DND-41 (cell line): ENCODE results near the gene CLCF1.

Experiments used
- ATAC-seq: fragments of 200-7000 bp; cut with Tn5 transposase; 3 replicates; pipeline ENCODE4 v1.9.1; 2021; ENCODE audit warnings: low read depth; ENCODE audit not compliant: insufficient read depth
- DNase-seq: peaks from one replicate; pipeline ENCODE4 v3.0.0-alpha.2; 2020
- H2AFZ ChIP-seq: 2 replicates; pipeline ENCODE4 v1.6.0; 2012; ENCODE audit warnings: low read depth, low read length
- H3K27ac ChIP-seq: 2 replicates; pipeline ENCODE4 v1.5.1; 2012; ENCODE audit warnings: low read length, inconsistent platforms
- H3K27me3 ChIP-seq: fragments of 200-600 bp; sonication (generic); 2 replicates; pipeline ENCODE4 v1.6.0; 2012; ENCODE audit warnings: low read length, mild to moderate bottlenecking, inconsistent platforms; ENCODE audit not compliant: insufficient read depth, poor library complexity
- H3K36me3 ChIP-seq: 2 replicates; pipeline ENCODE4 v1.5.1; 2012; ENCODE audit warnings: low read length, inconsistent platforms; ENCODE audit not compliant: insufficient read depth
- H3K4me1 ChIP-seq: 2 replicates; pipeline ENCODE4 v1.5.1; 2012; ENCODE audit warnings: mild to moderate bottlenecking, low read length; ENCODE audit not compliant: insufficient read depth
- H3K4me2 ChIP-seq: 2 replicates; pipeline ENCODE4 v1.6.0; 2012; ENCODE audit warnings: mild to moderate bottlenecking, moderate library complexity, low read length, inconsistent platforms; ENCODE audit not compliant: insufficient read depth
- H3K4me3 ChIP-seq, 2 experiments: fragments of 200-600 bp in 1 of 2; shearing (Covaris generic) in 1 of 2; 2 replicates each; pipeline ENCODE4 v1.5.1; 2012 to 2016; ENCODE audit warnings: inconsistent platforms in 2 of 2, low read length in 2 of 2, mild to moderate bottlenecking in 2 of 2, low read depth in 1 of 2, moderate library complexity in 1 of 2
- H3K79me2 ChIP-seq: 2 replicates; pipeline ENCODE4 v1.6.0; 2012; ENCODE audit warnings: low read length, inconsistent platforms; ENCODE audit not compliant: insufficient read depth
- H3K9ac ChIP-seq: 2 replicates; pipeline ENCODE4 v1.6.0; 2012; ENCODE audit warnings: low read depth, mild to moderate bottlenecking, inconsistent platforms, low read length, moderate library complexity
- H3K9me3 ChIP-seq: 2 replicates; pipeline ENCODE4 v1.5.1; 2012; ENCODE audit warnings: low read length, moderate library complexity, mild to moderate bottlenecking, inconsistent platforms; ENCODE audit not compliant: insufficient read depth, severe bottlenecking
- H4K20me1 ChIP-seq: 2 replicates; pipeline ENCODE4 v1.6.0; 2012; ENCODE audit warnings: low read length; ENCODE audit not compliant: insufficient read depth
- CTCF ChIP-seq: IDR thresholded peaks from 2 replicates; pipeline ENCODE4 v1.5.1; 2012; ENCODE audit warnings: borderline replicate concordance, low read length, moderate library complexity, mild to moderate bottlenecking; ENCODE audit not compliant: poor library complexity, severe bottlenecking; ENCODE audit errors: extremely low read depth
- EZH2 ChIP-seq: IDR thresholded peaks from 3 replicates; pipeline ENCODE4 v1.6.1; 2012; ENCODE audit warnings: borderline replicate concordance, low read depth, mild to moderate bottlenecking, moderate library complexity, low read length, inconsistent platforms; ENCODE audit not compliant: severe bottlenecking

The CLCF1 gene

GRCh38 chr11:67411785-67412152, 38.4 kb upstream of the CLCF1 start:
- H2AFZ ChIP-seq, result no peak overlapping the region
- no peaks in the 10 kb centered on the region; the same call in 1 of the 2 replicates for H4K20me1 ChIP-seq
- H3K4me2 ChIP-seq, result no peak overlapping the region
- TF ChIP-seq EZH2, result no peak
- no peak for TF ChIP-seq CTCF
- H3K9me3 ChIP-seq, result no peaks in the 10 kb centered on the region
- DNase-seq, result peak; percentile 26
- peak overlapping the region; percentile 89 for H3K27ac ChIP-seq
- H3K4me3 ChIP-seq, result no peak overlapping the region
- H3K27me3 ChIP-seq, result no peaks in the 10 kb centered on the region
- no peak for ATAC-seq
- peaks cover 77% of the 10 kb centered on the region for H3K4me1 ChIP-seq
- H3K36me3 ChIP-seq, result peaks cover 13% of the 10 kb centered on the region
- H3K79me2 ChIP-seq, result peaks cover 22% of the 10 kb centered on the region
- 0 out of 2 replicates have a peak overlapping the region, but pooled peaks have one; percentile 2 for H3K9ac ChIP-seq

GRCh38 chr11:67410984-67411784, 37.8 kb upstream of the CLCF1 start:
- 0 out of 2 replicates have a peak overlapping the region, but pooled peaks have one; percentile 99 for H3K9ac ChIP-seq
- no peaks in the 10 kb centered on the region for H3K9me3 ChIP-seq
- H3K4me1 ChIP-seq, result peaks cover 77% of the 10 kb centered on the region
- H3K27me3 ChIP-seq, result no peaks in the 10 kb centered on the region
- H3K36me3 ChIP-seq, result peaks cover 19% of the 10 kb centered on the region
- H3K4me3 ChIP-seq, result no peak overlapping the region
- DNase-seq (peak; percentile 26), ATAC-seq (no peak)
- H3K27ac ChIP-seq, result peak overlapping the region; percentile 89
- H3K79me2 ChIP-seq, result peaks cover 24% of the 10 kb centered on the region
- no peaks in the 10 kb centered on the region; the same call in 1 of the 2 replicates for H4K20me1 ChIP-seq
- TF ChIP-seq CTCF (no peak), EZH2 (no peak)
- H2AFZ ChIP-seq, result no peak overlapping the region
- H3K4me2 ChIP-seq, result no peak overlapping the region

GRCh38 chr11:67410369-67410831, 37.0 kb upstream of the CLCF1 start:
- peak overlapping the region; percentile 82 for H3K4me2 ChIP-seq
- no peaks in the 10 kb centered on the region; the same call in 1 of the 2 replicates for H4K20me1 ChIP-seq
- no peaks in the 10 kb centered on the region for H3K9me3 ChIP-seq
- no peak overlapping the region for H2AFZ ChIP-seq
- no peaks in the 10 kb centered on the region for H3K27me3 ChIP-seq
- peaks cover 80% of the 10 kb centered on the region for H3K4me1 ChIP-seq
- H3K79me2 ChIP-seq, result peaks cover 27% of the 10 kb centered on the region
- DNase-seq (no peak), ATAC-seq (no peak)
- H3K36me3 ChIP-seq, result peaks cover 27% of the 10 kb centered on the region
- no peak overlapping the region for H3K4me3 ChIP-seq
- peak overlapping the region; percentile 99; the same call in 1 of the 2 replicates for H3K9ac ChIP-seq
- TF ChIP-seq EZH2, result no peak
- no peak for TF ChIP-seq CTCF
- peak overlapping the region; percentile 89 for H3K27ac ChIP-seq
